Measurements from ENCODE around the gene NRG3. TPM values are rescaled to one million over a fixed set of nuclear protein-coding genes. Genes with fewer than 3 reads are reported as not detected.

Gene NRG3
- total RNA-seq, 2 experiments from 2014 or later, result not detected

- H3K36me3 Mint-ChIP-seq, result no peaks in the 10 kb centered on the region
- H3K4me1 Mint-ChIP-seq, result no peaks in the 10 kb centered on the region
- H3K27ac Mint-ChIP-seq, result no peak overlapping the region
- POLR2A ChIA-PET, result no interaction called here
- no peaks in the 10 kb centered on the region for H3K27me3 Mint-ChIP-seq
- DNase-seq, result no peak
- peaks cover 2% of the 10 kb centered on the region for H3K9me3 Mint-ChIP-seq
- H3K4me3 Mint-ChIP-seq, result no peak overlapping the region
- ATAC-seq (ENCODE audit: low read depth), result no peak
These were observed 847.3 kb downstream of the NRG3 start for GRCh38 chr10:82722273-82722672.

GRCh38 chr10:82736305-82736704, 861.3 kb downstream of the NRG3 start:
- H3K36me3 Mint-ChIP-seq, result no peaks in the 10 kb centered on the region
- ATAC-seq (ENCODE audit: low read depth) (no peak), DNase-seq (no peak)
- H3K4me1 Mint-ChIP-seq, result no peaks in the 10 kb centered on the region
- no peak overlapping the region for H3K4me3 Mint-ChIP-seq
- POLR2A ChIA-PET, result no interaction called here
- H3K27ac Mint-ChIP-seq, result no peak overlapping the region
- no peaks in the 10 kb centered on the region for H3K9me3 Mint-ChIP-seq
- H3K27me3 Mint-ChIP-seq, result no peaks in the 10 kb centered on the region

GRCh38 chr10:82737549-82737948, 862.6 kb downstream of the NRG3 start:
- no peak overlapping the region for H3K4me3 Mint-ChIP-seq
- DNase-seq (no peak), ATAC-seq (ENCODE audit: low read depth) (no peak)
- POLR2A ChIA-PET, result no interaction called here
- H3K27me3 Mint-ChIP-seq, result no peaks in the 10 kb centered on the region
- no peak overlapping the region for H3K27ac Mint-ChIP-seq
- H3K36me3 Mint-ChIP-seq, result no peaks in the 10 kb centered on the region
- H3K4me1 Mint-ChIP-seq, result no peaks in the 10 kb centered on the region
- H3K9me3 Mint-ChIP-seq, result no peaks in the 10 kb centered on the region

- ATAC-seq (ENCODE audit: low read depth) (no peak), DNase-seq (no peak)
- no peak overlapping the region for H3K4me3 Mint-ChIP-seq
- POLR2A ChIA-PET, result no interaction called here
- H3K36me3 Mint-ChIP-seq, result no peaks in the 10 kb centered on the region
- no peak overlapping the region for H3K27ac Mint-ChIP-seq
- no peaks in the 10 kb centered on the region for H3K27me3 Mint-ChIP-seq
- H3K9me3 Mint-ChIP-seq, result no peaks in the 10 kb centered on the region
- no peaks in the 10 kb centered on the region for H3K4me1 Mint-ChIP-seq
These were observed 863.6 kb downstream of the NRG3 start for GRCh38 chr10:82738592-82738991.

GRCh38 chr10:82742478-82742877, 867.5 kb downstream of the NRG3 start:
- Mint-ChIP-seq H3K27me3 (no peaks in the 10 kb centered on the region), H3K9me3 (no peaks in the 10 kb centered on the region), H3K4me1 (no peaks in the 10 kb centered on the region), H3K4me3 (no peak overlapping the region), H3K36me3 (no peaks in the 10 kb centered on the region), H3K27ac (no peak overlapping the region)
- POLR2A ChIA-PET, result no interaction called here
- ATAC-seq (ENCODE audit: low read depth), result no peak
- no peak for DNase-seq

GRCh38 chr10:82742898-82743297, 867.9 kb downstream of the NRG3 start:
- H3K9me3 Mint-ChIP-seq, result no peaks in the 10 kb centered on the region
- H3K27ac Mint-ChIP-seq, result no peak overlapping the region
- no peaks in the 10 kb centered on the region for H3K36me3 Mint-ChIP-seq
- no peak for ATAC-seq (ENCODE audit: low read depth)
- no peaks in the 10 kb centered on the region for H3K27me3 Mint-ChIP-seq
- no peak for DNase-seq
- no peaks in the 10 kb centered on the region for H3K4me1 Mint-ChIP-seq
- no peak overlapping the region for H3K4me3 Mint-ChIP-seq
- POLR2A ChIA-PET, result no interaction called here

- H3K9me3 Mint-ChIP-seq, result peaks cover 1% of the 10 kb centered on the region
- no peak for DNase-seq
- no peaks in the 10 kb centered on the region for H3K27me3 Mint-ChIP-seq
- H3K36me3 Mint-ChIP-seq, result no peaks in the 10 kb centered on the region
- no peak overlapping the region for H3K27ac Mint-ChIP-seq
- POLR2A ChIA-PET, result no interaction called here
- ATAC-seq (ENCODE audit: low read depth), result no peak
- H3K4me3 Mint-ChIP-seq, result no peak overlapping the region
- no peaks in the 10 kb centered on the region for H3K4me1 Mint-ChIP-seq
These were observed 875.5 kb downstream of the NRG3 start for GRCh38 chr10:82750538-82750937.

GRCh38 chr10:82757397-82757796, 882.4 kb downstream of the NRG3 start:
- no peaks in the 10 kb centered on the region for H3K4me1 Mint-ChIP-seq
- POLR2A ChIA-PET, result no interaction called here
- H3K4me3 Mint-ChIP-seq, result no peak overlapping the region
- ATAC-seq (ENCODE audit: low read depth), result no peak
- H3K27ac Mint-ChIP-seq, result no peak overlapping the region
- no peaks in the 10 kb centered on the region for H3K36me3 Mint-ChIP-seq
- no peaks in the 10 kb centered on the region for H3K27me3 Mint-ChIP-seq
- no peak for DNase-seq
- H3K9me3 Mint-ChIP-seq, result peaks cover 2% of the 10 kb centered on the region

GRCh38 chr10:82757901-82758300, 882.9 kb downstream of the NRG3 start:
- Mint-ChIP-seq H3K4me1 (no peaks in the 10 kb centered on the region), H3K27ac (no peak overlapping the region), H3K9me3 (peaks cover 2% of the 10 kb centered on the region), H3K27me3 (no peaks in the 10 kb centered on the region), H3K36me3 (no peaks in the 10 kb centered on the region), H3K4me3 (no peak overlapping the region)
- ATAC-seq (ENCODE audit: low read depth), result no peak
- POLR2A ChIA-PET, result no interaction called here
- DNase-seq, result no peak

GRCh38 chr10:82759050-82759449, 884.1 kb downstream of the NRG3 start:
- Mint-ChIP-seq H3K4me3 (no peak overlapping the region), H3K27ac (no peak overlapping the region), H3K4me1 (no peaks in the 10 kb centered on the region), H3K27me3 (no peaks in the 10 kb centered on the region), H3K9me3 (peaks cover 2% of the 10 kb centered on the region), H3K36me3 (no peaks in the 10 kb centered on the region)
- POLR2A ChIA-PET, result no interaction called here
- no peak for ATAC-seq (ENCODE audit: low read depth)
- no peak for DNase-seq

GRCh38 chr10:82762641-82763040, 887.6 kb downstream of the NRG3 start:
- Mint-ChIP-seq H3K4me3 (no peak overlapping the region), H3K4me1 (no peaks in the 10 kb centered on the region), H3K36me3 (no peaks in the 10 kb centered on the region), H3K9me3 (no peaks in the 10 kb centered on the region), H3K27me3 (no peaks in the 10 kb centered on the region), H3K27ac (no peak overlapping the region)
- no peak for ATAC-seq (ENCODE audit: low read depth)
- POLR2A ChIA-PET, result no interaction called here
- DNase-seq, result no peak

GRCh38 chr10:82768040-82768439, 893.0 kb downstream of the NRG3 start:
- Mint-ChIP-seq H3K27me3 (no peaks in the 10 kb centered on the region), H3K9me3 (no peaks in the 10 kb centered on the region), H3K27ac (no peak overlapping the region), H3K36me3 (no peaks in the 10 kb centered on the region), H3K4me3 (no peak overlapping the region), H3K4me1 (no peaks in the 10 kb centered on the region)
- POLR2A ChIA-PET, result no interaction called here
- no peak for DNase-seq
- no peak for ATAC-seq (ENCODE audit: low read depth)

GRCh38 chr10:82778908-82779307, 903.9 kb downstream of the NRG3 start:
- POLR2A ChIA-PET, result no interaction called here
- no peak for DNase-seq
- Mint-ChIP-seq H3K27ac (no peak overlapping the region), H3K4me1 (no peaks in the 10 kb centered on the region), H3K36me3 (no peaks in the 10 kb centered on the region), H3K27me3 (no peaks in the 10 kb centered on the region), H3K4me3 (no peak overlapping the region), H3K9me3 (peaks cover 6% of the 10 kb centered on the region)
- ATAC-seq (ENCODE audit: low read depth), result no peak

GRCh38 chr10:82796510-82796909, 921.5 kb downstream of the NRG3 start:
- Mint-ChIP-seq H3K36me3 (no peaks in the 10 kb centered on the region), H3K9me3 (no peaks in the 10 kb centered on the region), H3K27me3 (no peaks in the 10 kb centered on the region), H3K4me3 (no peak overlapping the region), H3K27ac (no peak overlapping the region), H3K4me1 (no peaks in the 10 kb centered on the region)
- POLR2A ChIA-PET, result no interaction called here
- DNase-seq, result no peak
- ATAC-seq (ENCODE audit: low read depth), result no peak

- ATAC-seq (ENCODE audit: low read depth), result no peak
- Mint-ChIP-seq H3K9me3 (no peaks in the 10 kb centered on the region), H3K27ac (no peak overlapping the region), H3K4me1 (no peaks in the 10 kb centered on the region), H3K27me3 (no peaks in the 10 kb centered on the region), H3K4me3 (no peak overlapping the region), H3K36me3 (no peaks in the 10 kb centered on the region)
- no peak for DNase-seq
- POLR2A ChIA-PET, result no interaction called here
These were observed 926.3 kb downstream of the NRG3 start for GRCh38 chr10:82801289-82801688.

Data from activated naive CD8-positive, alpha-beta T cell treated with anti-CD3 and anti-CD28 coated beads, Interleukin-2, amount 10 ng/mL, durations not matched to agents 7 days and 5 days (primary cell).